HCT116 (cell line): ENCODE data around the gene SHISAL2B. TPM values are rescaled to one million over a fixed set of nuclear protein-coding genes. Genes with fewer than 3 reads are reported as not detected.

Experiments used
- ATAC-seq: fragments of 200-7000 bp; cut with Tn5 transposase; 2 replicates; pipeline ENCODE4 v1.9.1; 2020; ENCODE audit warnings: mild to moderate bottlenecking, moderate library complexity
- BruUV-seq: library from RNA; stranded (reverse); fragments of 400-500 nt; replicated peaks from 2 replicates; lab custom pipeline; 2021; lab: Mats Ljungman, UMichigan
- CTCF ChIA-PET: fragments of 300-600 bp; sonication (Branson Sonifier 250); formaldehyde crosslinking; loops from one replicate; lab custom pipeline; 2021; ENCODE audit warnings: antibody characterized with exemption; lab: Charles Lee
- POLR2A ChIA-PET: fragments of 300-600, 350-600 bp; sonication (Branson Sonifier 250); formaldehyde crosslinking; loops from one replicate; lab custom pipeline; 2021; ENCODE audit warnings: antibody characterized with exemption; lab: Charles Lee
- RAD21 ChIA-PET, 2 experiments: fragments of 300-600 bp; sonication (Branson Sonifier 250); formaldehyde crosslinking; loops; one replicate each; lab custom pipeline; 2023; ENCODE audit warnings: low total read pairs in 2 of 2; ENCODE audit not compliant: uncharacterized antibody in 2 of 2, unreplicated experiment in 2 of 2, low non-redundant PET in 1 of 2; lab: Charles Lee
- DNase-seq: peaks from one replicate; pipeline ENCODE4 v3.0.0-alpha.2; 2010; ENCODE audit warnings: low read depth, low spot score
- H2AFZ ChIP-seq: fragments of 200-600 bp; shearing (Covaris generic), sonication (generic); 2 replicates; pipeline ENCODE4 v1.6.1; 2017; ENCODE audit warnings: low read depth, mixed run types, mixed read lengths, antibody characterized with exemption, low read length; ENCODE audit not compliant: poor library complexity, severe bottlenecking
- H3K27ac ChIP-seq: 2 replicates; pipeline ENCODE4 v1.5.1; 2012; ENCODE audit warnings: low read depth, low read length
- H3K27me3 ChIP-seq: fragments of 200-600 bp; sonication (generic); 2 replicates; pipeline ENCODE4 v1.6.1; 2016; ENCODE audit warnings: mixed run types, low read length, mixed read lengths; ENCODE audit not compliant: insufficient read depth
- H3K36me3 ChIP-seq, 2 experiments: fragments of 200-500 bp in 1 of 2; fragments of 200-600 bp in 1 of 2; sonication (Bioruptor generic) in 1 of 2; sonication (generic) in 1 of 2; 2 replicates each; pipeline versions ENCODE4 v1.5.1 to v1.6.1; 2014 to 2016; ENCODE audit warnings: low read length in 2 of 2, inconsistent platforms in 1 of 2, mixed read lengths in 1 of 2, mixed run types in 1 of 2; ENCODE audit not compliant: insufficient read depth in 2 of 2, control insufficient read depth in 1 of 2
- H3K4me1 ChIP-seq, 2 experiments: fragments of 200-600 bp in 1 of 2; sonication (generic) in 1 of 2; 2 replicates each; pipeline versions ENCODE4 v1.5.1 to v1.6.1; 2012 to 2017; ENCODE audit warnings: low read length in 2 of 2, inconsistent platforms in 1 of 2, mild to moderate bottlenecking in 1 of 2, mixed read lengths in 1 of 2, mixed run types in 1 of 2, moderate library complexity in 1 of 2; ENCODE audit not compliant: insufficient read depth in 2 of 2, control insufficient read depth in 1 of 2
- H3K4me2 ChIP-seq: fragments of 200-600 bp; sonication (generic); 2 replicates; pipeline ENCODE4 v1.6.1; 2017; ENCODE audit warnings: mixed run types, low read length, mixed read lengths
- H3K4me3 ChIP-seq, 2 experiments: fragments of 200-600 bp in 1 of 2; sonication (generic) in 1 of 2; replicated peaks in 1 of 2; 2 replicates each; pipeline ENCODE4 v1.5.1; 2011 to 2016; ENCODE audit warnings: low read length in 2 of 2, control low read depth in 1 of 2, low read depth in 1 of 2, mild to moderate bottlenecking in 1 of 2, mixed read lengths in 1 of 2, mixed run types in 1 of 2
- H3K79me2 ChIP-seq: fragments of 200-600 bp; sonication (generic); 2 replicates; pipeline ENCODE4 v1.6.1; 2017; ENCODE audit warnings: mild to moderate bottlenecking, mixed run types, low read length, moderate library complexity, mixed read lengths; ENCODE audit not compliant: insufficient read depth
- H3K9ac ChIP-seq: fragments of 200-600 bp; sonication (generic); 2 replicates; pipeline ENCODE4 v1.6.1; 2016; ENCODE audit warnings: low read length, mixed read lengths
- H3K9me2 ChIP-seq: fragments of 200-600 bp; sonication (generic), shearing (Covaris generic); 2 replicates; pipeline ENCODE4 v1.6.1; 2017; ENCODE audit warnings: mixed run types, mild to moderate bottlenecking, moderate library complexity; ENCODE audit not compliant: insufficient read depth
- H3K9me3 ChIP-seq, 2 experiments: fragments of 200-500 bp in 1 of 2; fragments of 200-600 bp in 1 of 2; sonication (Bioruptor generic) in 1 of 2; sonication (generic) in 1 of 2; 2 replicates each; pipeline ENCODE4 v1.6.1; 2014 to 2017; ENCODE audit warnings: low read length in 2 of 2, mixed read lengths in 2 of 2, inconsistent platforms in 1 of 2, low read depth in 1 of 2, mild to moderate bottlenecking in 1 of 2, mixed run types in 1 of 2, moderate library complexity in 1 of 2; ENCODE audit not compliant: control insufficient read depth in 1 of 2, insufficient read depth in 1 of 2
- H4K20me1 ChIP-seq: fragments of 200-600 bp; sonication (generic), shearing (Covaris generic); 2 replicates; pipeline ENCODE4 v1.6.1; 2017; ENCODE audit warnings: mixed run types, mild to moderate bottlenecking, moderate library complexity; ENCODE audit not compliant: insufficient read depth
- EGR1 ChIP-seq: IDR thresholded peaks from 2 replicates; pipeline ENCODE4 v1.6.1; 2012; ENCODE audit warnings: low read depth
- ELF1 ChIP-seq: IDR thresholded peaks from 2 replicates; pipeline ENCODE4 v1.6.1; 2012; ENCODE audit warnings: low read depth, borderline replicate concordance
- EZH2phosphoT487 ChIP-seq: fragments of 200-600 bp; IDR thresholded peaks from 2 replicates; pipeline ENCODE4 v1.6.1; 2018; ENCODE audit warnings: antibody characterized with exemption, borderline replicate concordance
- MAX ChIP-seq: IDR thresholded peaks from 2 replicates; pipeline ENCODE4 v1.6.1; 2012
- SIN3A ChIP-seq: IDR thresholded peaks from 2 replicates; pipeline ENCODE4 v1.6.1; 2012; ENCODE audit warnings: low read depth
- SP1 ChIP-seq: IDR thresholded peaks from 2 replicates; pipeline ENCODE4 v1.6.1; 2012; ENCODE audit warnings: low read depth
- TCF7L2 ChIP-seq: IDR thresholded peaks from 2 replicates; pipeline ENCODE4 v1.7.0; 2011; ENCODE audit warnings: borderline replicate concordance, inconsistent platforms; ENCODE audit not compliant: insufficient read depth, insufficient read length; ENCODE audit errors: extremely low read depth
- YY1 ChIP-seq: IDR thresholded peaks from 2 replicates; pipeline ENCODE4 v1.6.1; 2011; ENCODE audit warnings: low read length, low read depth, moderate library complexity, mild to moderate bottlenecking; ENCODE audit not compliant: insufficient replicate concordance; ENCODE audit errors: extremely low read depth
- intact Hi-C: fragments of 100-400 bp; cut with micrococcal nuclease; formaldehyde crosslinking; loops from 2 replicates; pipeline ENCODE4 v1.10.0; 2022
- total RNA-seq: library from RNA; stranded (reverse); gene quantifications from one replicate; pipeline ENCODE4 v1.2.1, GENCODE V29; 2021; ENCODE audit not compliant: unreplicated experiment
- TF ChIP-seq, protein P1 (sequence below): IDR thresholded peaks from 2 replicates; pipeline ENCODE4 v1.6.1; 2011; ENCODE audit warnings: mild to moderate bottlenecking, low read length, moderate library complexity; ENCODE audit not compliant: insufficient replicate concordance; ENCODE audit errors: extremely low read depth
- TF ChIP-seq, protein P2 (sequence below), 3 experiments: fragments of 200-600 bp in 1 of 3; sonication (generic) in 1 of 3; IDR thresholded peaks in 2 of 3; conservative IDR thresholded peaks in 1 of 3; 2 replicates each; pipeline ENCODE4 v1.5.1; 2012 to 2017; ENCODE audit warnings: low read depth in 2 of 3, low read length in 2 of 3, antibody characterized with exemption in 1 of 3, borderline replicate concordance in 1 of 3, control low read depth in 1 of 3, mild to moderate bottlenecking in 1 of 3, mixed read lengths in 1 of 3, mixed run types in 1 of 3, moderate library complexity in 1 of 3; ENCODE audit not compliant: insufficient read depth in 1 of 3

The SHISAL2B gene
- total RNA-seq, 1 experiment from 2014 or later, result not detected

- ATAC-seq (no peak), DNase-seq (no peak)
- Histone ChIP-seq H3K4me1 (no peaks in the 10 kb centered on the region), H3K79me2 (no peaks in the 10 kb centered on the region), H3K9me2 (no peaks in the 10 kb centered on the region), H3K4me3 (no peak overlapping the region), H3K27ac (no peak overlapping the region), H3K27me3 (0 out of 2 replicates have a peak, but pooled peaks cover 5% of the 10 kb centered on the region), H4K20me1 (no peaks in the 10 kb centered on the region), H2AFZ (no peak overlapping the region), H3K36me3 (no peaks in the 10 kb centered on the region), H3K4me2 (no peak overlapping the region), H3K9me3 (no peaks in the 10 kb centered on the region), H3K9ac (no peak overlapping the region)
- ChIA-PET RAD21 (no interaction called here), POLR2A (no interaction called here), CTCF (no interaction called here)
- BruUV-seq, result no TSS peak
- intact Hi-C loops, result no loop called here
- TF ChIP-seq YY1, result no peak
- TF ChIP-seq, protein P1, sequence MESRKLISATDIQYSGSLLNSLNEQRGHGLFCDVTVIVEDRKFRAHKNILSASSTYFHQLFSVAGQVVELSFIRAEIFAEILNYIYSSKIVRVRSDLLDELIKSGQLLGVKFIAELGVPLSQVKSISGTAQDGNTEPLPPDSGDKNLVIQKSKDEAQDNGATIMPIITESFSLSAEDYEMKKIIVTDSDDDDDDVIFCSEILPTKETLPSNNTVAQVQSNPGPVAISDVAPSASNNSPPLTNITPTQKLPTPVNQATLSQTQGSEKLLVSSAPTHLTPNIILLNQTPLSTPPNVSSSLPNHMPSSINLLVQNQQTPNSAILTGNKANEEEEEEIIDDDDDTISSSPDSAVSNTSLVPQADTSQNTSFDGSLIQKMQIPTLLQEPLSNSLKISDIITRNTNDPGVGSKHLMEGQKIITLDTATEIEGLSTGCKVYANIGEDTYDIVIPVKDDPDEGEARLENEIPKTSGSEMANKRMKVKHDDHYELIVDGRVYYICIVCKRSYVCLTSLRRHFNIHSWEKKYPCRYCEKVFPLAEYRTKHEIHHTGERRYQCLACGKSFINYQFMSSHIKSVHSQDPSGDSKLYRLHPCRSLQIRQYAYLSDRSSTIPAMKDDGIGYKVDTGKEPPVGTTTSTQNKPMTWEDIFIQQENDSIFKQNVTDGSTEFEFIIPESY, result no peak
These were observed 1.9 kb upstream of the SHISAL2B start for GRCh38 chr5:64688391-64688790.

DNA sequence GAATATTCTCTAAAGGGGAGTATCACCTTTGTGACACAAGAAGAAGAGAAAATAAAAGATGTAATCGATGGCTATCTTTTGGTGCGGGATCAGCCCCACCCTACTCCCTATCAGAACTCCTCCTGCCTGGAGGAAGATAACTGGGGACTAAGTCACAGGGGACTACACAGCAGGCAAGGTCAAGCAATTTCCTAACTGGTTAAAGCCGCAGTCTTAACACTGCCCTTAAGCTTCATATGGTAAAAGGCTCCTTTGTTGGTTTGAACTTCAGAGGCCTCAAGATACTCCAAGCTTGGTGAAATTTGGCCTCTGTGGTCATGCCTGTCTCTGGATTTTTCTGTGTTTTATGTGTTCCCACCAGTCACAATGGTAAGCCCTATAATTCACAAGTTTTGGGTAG lies 1.3 kb upstream of the SHISAL2B start:
- no peak for ATAC-seq
- H3K4me1 ChIP-seq, result peaks cover 0 to 5% of the 10 kb centered on the region in 2 experiments; a peak in 1 of 4 replicates
- TF ChIP-seq, protein P1, result no peak
- TF ChIP-seq SP1, result no peak
- TF ChIP-seq EGR1, result no peak
- TF ChIP-seq, protein P2, sequence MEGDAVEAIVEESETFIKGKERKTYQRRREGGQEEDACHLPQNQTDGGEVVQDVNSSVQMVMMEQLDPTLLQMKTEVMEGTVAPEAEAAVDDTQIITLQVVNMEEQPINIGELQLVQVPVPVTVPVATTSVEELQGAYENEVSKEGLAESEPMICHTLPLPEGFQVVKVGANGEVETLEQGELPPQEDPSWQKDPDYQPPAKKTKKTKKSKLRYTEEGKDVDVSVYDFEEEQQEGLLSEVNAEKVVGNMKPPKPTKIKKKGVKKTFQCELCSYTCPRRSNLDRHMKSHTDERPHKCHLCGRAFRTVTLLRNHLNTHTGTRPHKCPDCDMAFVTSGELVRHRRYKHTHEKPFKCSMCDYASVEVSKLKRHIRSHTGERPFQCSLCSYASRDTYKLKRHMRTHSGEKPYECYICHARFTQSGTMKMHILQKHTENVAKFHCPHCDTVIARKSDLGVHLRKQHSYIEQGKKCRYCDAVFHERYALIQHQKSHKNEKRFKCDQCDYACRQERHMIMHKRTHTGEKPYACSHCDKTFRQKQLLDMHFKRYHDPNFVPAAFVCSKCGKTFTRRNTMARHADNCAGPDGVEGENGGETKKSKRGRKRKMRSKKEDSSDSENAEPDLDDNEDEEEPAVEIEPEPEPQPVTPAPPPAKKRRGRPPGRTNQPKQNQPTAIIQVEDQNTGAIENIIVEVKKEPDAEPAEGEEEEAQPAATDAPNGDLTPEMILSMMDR (IDR thresholded peaks at IDR 0.05 in 2 of 3, conservative IDR thresholded peaks at IDR 0.05 in 1 of 3; ENCODE audit: borderline replicate concordance in 1 of 3, insufficient read depth in 1 of 3, low read depth in 2 of 3, low read length in 2 of 3), result no peak
- TF ChIP-seq TCF7L2, result no peak
- no peak for TF ChIP-seq SIN3A
- no peak for TF ChIP-seq EZH2phosphoT487
- no peak for TF ChIP-seq MAX
- no peak for TF ChIP-seq ELF1

More for the DNA sequence above, 1.3 kb upstream of the SHISAL2B start:
- no peak for DNase-seq
- no peaks in the 10 kb centered on the region for H3K79me2 ChIP-seq
- intact Hi-C loops, result no loop called here
- no peaks in the 10 kb centered on the region for H3K36me3 ChIP-seq
- H3K9ac ChIP-seq, result no peak overlapping the region
- H3K4me3 ChIP-seq, result no peak overlapping the region
- no peak overlapping the region for H3K4me2 ChIP-seq
- ChIA-PET RAD21 (no interaction called here), POLR2A (no interaction called here), CTCF (no interaction called here)
- BruUV-seq, result no TSS peak
- H4K20me1 ChIP-seq, result no peaks in the 10 kb centered on the region
- H3K27ac ChIP-seq, result no peak overlapping the region
- H2AFZ ChIP-seq, result no peak overlapping the region
- H3K9me2 ChIP-seq, result no peaks in the 10 kb centered on the region
- H3K9me3 ChIP-seq, result no peaks in the 10 kb centered on the region
- 0 out of 2 replicates have a peak, but pooled peaks cover 5% of the 10 kb centered on the region for H3K27me3 ChIP-seq
